Middle frontal gyrus (tissue), 1 donor: Measurements from ENCODE around the gene MEIG1.
"Not testable (repeated sequence)": the region's sequence is repeated elsewhere in the genome, so short reads cannot be mapped to it uniquely, and the experiment has no call there.

ENCODE experiments used
- DNase-seq: peaks from one replicate; pipeline ENCODE4 v3.0.0-alpha.2; 2015; ENCODE audit warnings: low spot score; ENCODE audit errors: extremely low spot score

Gene MEIG1

GRCh38 chr10:14954001-14954770 lies 5.0 kb upstream of the MEIG1 start, which contains the start of gene DCLRE1C:
TSS of gene DCLRE1C (minus strand) at chr10:14954096. CDS start at chr10:14954010, 86 bp downstream.
- DNase-seq, result peak; percentile 93

- no peak for DNase-seq
These were observed 4.3 kb upstream of the MEIG1 start for GRCh38 chr10:14954934-14955333.

- DNase-seq, result no peak
These were observed 342 bp upstream of the MEIG1 start for GRCh38 chr10:14958872-14959220.

GRCh38 chr10:14967897-14968296 lies 8.7 kb downstream of the MEIG1 start:
- no peak for DNase-seq

- DNase-seq, result no peak
These were observed 12.8 kb downstream of the MEIG1 start for GRCh38 chr10:14971867-14972448.

GRCh38 chr10:14974153-14974998 lies 15.2 kb downstream of the MEIG1 start:
- DNase-seq, result not testable (repeated sequence)

- DNase-seq, result no peak
These were observed 16.6 kb downstream of the MEIG1 start for GRCh38 chr10:14975672-14976273.

GRCh38 chr10:14982744-14983143 lies 23.6 kb downstream of the MEIG1 start:
- no peak for DNase-seq

GRCh38 chr10:14989552-14989951 lies 30.4 kb downstream of the MEIG1 start:
- not testable (repeated sequence) for DNase-seq

GRCh38 chr10:14991035-14991749 lies 32.0 kb downstream of the MEIG1 start:
- DNase-seq, result not testable (repeated sequence)

GRCh38 chr10:14992336-14992735 lies 33.1 kb downstream of the MEIG1 start:
- not testable (repeated sequence) for DNase-seq

- not testable (repeated sequence) for DNase-seq
These were observed 34.6 kb downstream of the MEIG1 start for GRCh38 chr10:14993500-14994455.

- no peak for DNase-seq
These were observed 36.9 kb downstream of the MEIG1 start for GRCh38 chr10:14995964-14996565.

- DNase-seq, result not testable (repeated sequence)
These were observed 54.3 kb downstream of the MEIG1 start for GRCh38 chr10:15013530-15013929.

GRCh38 chr10:15015451-15015850 lies 56.3 kb downstream of the MEIG1 start:
- no peak for DNase-seq

- DNase-seq, result not testable (repeated sequence)
These were observed 61.8 kb downstream of the MEIG1 start for GRCh38 chr10:15020966-15021365.
